ENCODE results near the gene KLC4. TPM values are rescaled to one million over a fixed set of nuclear protein-coding genes. Genes with fewer than 3 reads are reported as not detected.
A peak's percentile ranks its signal among the peaks of the same experiment; 100 is the strongest.

KLC4 gene
- total RNA-seq, 1 experiment from 2014 or later, result 13.8 TPM

GRCh38 chr6:43090559-43090956, 31.1 kb downstream of the KLC4 start:
- H3K4me3 ChIP-seq (ENCODE audit: low read length), result no peak overlapping the region
- no peaks in the 10 kb centered on the region for H3K9me3 ChIP-seq (ENCODE audit: low read length)
- no peaks in the 10 kb centered on the region for H3K79me2 ChIP-seq (ENCODE audit: low read length)
- peaks cover 11% of the 10 kb centered on the region for H3K4me1 ChIP-seq (ENCODE audit: low read length)
- no peak overlapping the region for H3K4me2 ChIP-seq (ENCODE audit: low read depth, low read length, poor library complexity, severe bottlenecking)
- no peaks in the 10 kb centered on the region for H4K20me1 ChIP-seq (ENCODE audit: insufficient read depth, low read depth, low read length)
- H3K9ac ChIP-seq (ENCODE audit: low read length), result no peak overlapping the region
- H3K27ac ChIP-seq (ENCODE audit: low read length), result no peak overlapping the region
- no peaks in the 10 kb centered on the region for H3K36me3 ChIP-seq (ENCODE audit: insufficient read depth, low read length)
- no peaks in the 10 kb centered on the region for H3K27me3 ChIP-seq (ENCODE audit: low read length)
- H2AFZ ChIP-seq (ENCODE audit: low read length), result no peak overlapping the region
- no peaks in the 10 kb centered on the region for H3K9me2 ChIP-seq (replicated peaks; ENCODE audit: insufficient read depth, low read length)
- no peak for DNase-seq

GRCh38 chr6:43091020-43091419, 31.6 kb downstream of the KLC4 start:
- Histone ChIP-seq H3K79me2 (ENCODE audit: low read length) (no peaks in the 10 kb centered on the region), H2AFZ (ENCODE audit: low read length) (no peak overlapping the region), H3K9me2 (replicated peaks; ENCODE audit: insufficient read depth, low read length) (no peaks in the 10 kb centered on the region), H3K9ac (ENCODE audit: low read length) (no peak overlapping the region), H3K4me2 (ENCODE audit: low read depth, low read length, poor library complexity, severe bottlenecking) (no peak overlapping the region), H3K27ac (ENCODE audit: low read length) (no peak overlapping the region), H3K9me3 (ENCODE audit: low read length) (no peaks in the 10 kb centered on the region), H3K4me1 (ENCODE audit: low read length) (peaks cover 11% of the 10 kb centered on the region), H3K36me3 (ENCODE audit: insufficient read depth, low read length) (no peaks in the 10 kb centered on the region), H4K20me1 (ENCODE audit: insufficient read depth, low read depth, low read length) (no peaks in the 10 kb centered on the region), H3K27me3 (ENCODE audit: low read length) (no peaks in the 10 kb centered on the region), H3K4me3 (ENCODE audit: low read length) (no peak overlapping the region)
- DNase-seq, result no peak

- Histone ChIP-seq H3K27ac (ENCODE audit: low read length) (no peak overlapping the region), H3K9me3 (ENCODE audit: low read length) (no peaks in the 10 kb centered on the region), H3K4me3 (ENCODE audit: low read length) (no peak overlapping the region), H3K79me2 (ENCODE audit: low read length) (no peaks in the 10 kb centered on the region), H3K4me2 (ENCODE audit: low read depth, low read length, poor library complexity, severe bottlenecking) (no peak overlapping the region), H3K27me3 (ENCODE audit: low read length) (no peaks in the 10 kb centered on the region), H3K9me2 (replicated peaks; ENCODE audit: insufficient read depth, low read length) (no peaks in the 10 kb centered on the region), H2AFZ (ENCODE audit: low read length) (no peak overlapping the region), H3K36me3 (ENCODE audit: insufficient read depth, low read length) (no peaks in the 10 kb centered on the region), H3K4me1 (ENCODE audit: low read length) (peaks cover 14% of the 10 kb centered on the region), H3K9ac (ENCODE audit: low read length) (no peak overlapping the region), H4K20me1 (ENCODE audit: insufficient read depth, low read depth, low read length) (no peaks in the 10 kb centered on the region)
- DNase-seq, result no peak
These were observed 32.1 kb downstream of the KLC4 start for GRCh38 chr6:43091436-43091991.

- no peak overlapping the region for H2AFZ ChIP-seq (ENCODE audit: low read length)
- no peaks in the 10 kb centered on the region for H3K79me2 ChIP-seq (ENCODE audit: low read length)
These were observed 33.2 kb downstream of the KLC4 start for GRCh38 chr6:43092635-43093034.

GRCh38 chr6:43093436-43094289, 34.2 kb downstream of the KLC4 start:
- H2AFZ ChIP-seq (ENCODE audit: low read length), result no peak overlapping the region
- H3K4me3 ChIP-seq (ENCODE audit: low read length), result no peak overlapping the region
- no peaks in the 10 kb centered on the region for H3K36me3 ChIP-seq (ENCODE audit: insufficient read depth, low read length)
- no peak overlapping the region for H3K27ac ChIP-seq (ENCODE audit: low read length)
- no peaks in the 10 kb centered on the region for H3K9me2 ChIP-seq (replicated peaks; ENCODE audit: insufficient read depth, low read length)
- no peaks in the 10 kb centered on the region for H3K9me3 ChIP-seq (ENCODE audit: low read length)
- H3K27me3 ChIP-seq (ENCODE audit: low read length), result no peaks in the 10 kb centered on the region
- no peak for DNase-seq
- no peaks in the 10 kb centered on the region for H4K20me1 ChIP-seq (ENCODE audit: insufficient read depth, low read depth, low read length)
- H3K4me1 ChIP-seq (ENCODE audit: low read length), result peaks cover 27% of the 10 kb centered on the region
- no peak overlapping the region for H3K9ac ChIP-seq (ENCODE audit: low read length)
- no peak overlapping the region for H3K4me2 ChIP-seq (ENCODE audit: low read depth, low read length, poor library complexity, severe bottlenecking)
- no peaks in the 10 kb centered on the region for H3K79me2 ChIP-seq (ENCODE audit: low read length)

More at GRCh38 chr6:43092635-43093034, 33.2 kb downstream of the KLC4 start:
- Histone ChIP-seq H3K4me1 (ENCODE audit: low read length) (peaks cover 25% of the 10 kb centered on the region), H4K20me1 (ENCODE audit: insufficient read depth, low read depth, low read length) (no peaks in the 10 kb centered on the region), H3K9me3 (ENCODE audit: low read length) (no peaks in the 10 kb centered on the region), H3K27me3 (ENCODE audit: low read length) (no peaks in the 10 kb centered on the region), H3K36me3 (ENCODE audit: insufficient read depth, low read length) (no peaks in the 10 kb centered on the region), H3K4me3 (ENCODE audit: low read length) (no peak overlapping the region), H3K27ac (ENCODE audit: low read length) (no peak overlapping the region), H3K9ac (ENCODE audit: low read length) (no peak overlapping the region), H3K9me2 (replicated peaks; ENCODE audit: insufficient read depth, low read length) (no peaks in the 10 kb centered on the region), H3K4me2 (ENCODE audit: low read depth, low read length, poor library complexity, severe bottlenecking) (no peak overlapping the region)
- DNase-seq, result no peak

- no peaks in the 10 kb centered on the region for H3K9me3 ChIP-seq (ENCODE audit: low read length)
- H4K20me1 ChIP-seq (ENCODE audit: insufficient read depth, low read depth, low read length), result no peaks in the 10 kb centered on the region
- H3K9me2 ChIP-seq (replicated peaks; ENCODE audit: insufficient read depth, low read length), result no peaks in the 10 kb centered on the region
- no peak overlapping the region for H3K4me3 ChIP-seq (ENCODE audit: low read length)
- no peak overlapping the region for H3K27ac ChIP-seq (ENCODE audit: low read length)
- H3K9ac ChIP-seq (ENCODE audit: low read length), result 0 out of 2 replicates have a peak overlapping the region, but pooled peaks have one; percentile 1
- H3K79me2 ChIP-seq (ENCODE audit: low read length), result no peaks in the 10 kb centered on the region
- DNase-seq, result no peak
- peaks cover 27% of the 10 kb centered on the region for H3K4me1 ChIP-seq (ENCODE audit: low read length)
- H2AFZ ChIP-seq (ENCODE audit: low read length), result no peak overlapping the region
- no peaks in the 10 kb centered on the region for H3K27me3 ChIP-seq (ENCODE audit: low read length)
- no peaks in the 10 kb centered on the region for H3K36me3 ChIP-seq (ENCODE audit: insufficient read depth, low read length)
- H3K4me2 ChIP-seq (ENCODE audit: low read depth, low read length, poor library complexity, severe bottlenecking), result no peak overlapping the region
These were observed 36.5 kb downstream of the KLC4 start for GRCh38 chr6:43095939-43096338.

- H3K9ac ChIP-seq (ENCODE audit: low read length), result peak overlapping the region; percentile 1; the same call in 1 of the 2 replicates
- H3K36me3 ChIP-seq (ENCODE audit: insufficient read depth, low read length), result no peaks in the 10 kb centered on the region
- no peaks in the 10 kb centered on the region for H3K9me3 ChIP-seq (ENCODE audit: low read length)
- no peaks in the 10 kb centered on the region for H4K20me1 ChIP-seq (ENCODE audit: insufficient read depth, low read depth, low read length)
- DNase-seq, result no peak
- H3K9me2 ChIP-seq (replicated peaks; ENCODE audit: insufficient read depth, low read length), result no peaks in the 10 kb centered on the region
- H3K4me2 ChIP-seq (ENCODE audit: low read depth, low read length, poor library complexity, severe bottlenecking), result peak overlapping the region; percentile 33
- H3K79me2 ChIP-seq (ENCODE audit: low read length), result no peaks in the 10 kb centered on the region
- H3K4me1 ChIP-seq (ENCODE audit: low read length), result peaks cover 27% of the 10 kb centered on the region
- no peak overlapping the region for H3K4me3 ChIP-seq (ENCODE audit: low read length)
- H2AFZ ChIP-seq (ENCODE audit: low read length), result peak overlapping the region; percentile 13; the same call in 1 of the 2 replicates
- H3K27me3 ChIP-seq (ENCODE audit: low read length), result no peaks in the 10 kb centered on the region
- no peak overlapping the region for H3K27ac ChIP-seq (ENCODE audit: low read length)
These were observed 37.1 kb downstream of the KLC4 start for GRCh38 chr6:43096451-43097097.

GRCh38 chr6:43097098-43097489, 37.7 kb downstream of the KLC4 start:
- no peak overlapping the region for H3K27ac ChIP-seq (ENCODE audit: low read length)
- no peak for DNase-seq
- peak overlapping the region; percentile 1; the same call in 1 of the 2 replicates for H3K9ac ChIP-seq (ENCODE audit: low read length)
- no peaks in the 10 kb centered on the region for H3K9me3 ChIP-seq (ENCODE audit: low read length)
- no peaks in the 10 kb centered on the region for H4K20me1 ChIP-seq (ENCODE audit: insufficient read depth, low read depth, low read length)
- peak overlapping the region; percentile 33 for H3K4me2 ChIP-seq (ENCODE audit: low read depth, low read length, poor library complexity, severe bottlenecking)
- no peak overlapping the region for H3K4me3 ChIP-seq (ENCODE audit: low read length)
- H3K36me3 ChIP-seq (ENCODE audit: insufficient read depth, low read length), result no peaks in the 10 kb centered on the region
- H3K4me1 ChIP-seq (ENCODE audit: low read length), result peaks cover 27% of the 10 kb centered on the region
- no peaks in the 10 kb centered on the region for H3K79me2 ChIP-seq (ENCODE audit: low read length)
- no peaks in the 10 kb centered on the region for H3K9me2 ChIP-seq (replicated peaks; ENCODE audit: insufficient read depth, low read length)
- H3K27me3 ChIP-seq (ENCODE audit: low read length), result no peaks in the 10 kb centered on the region
- H2AFZ ChIP-seq (ENCODE audit: low read length), result peak overlapping the region; percentile 13; the same call in 1 of the 2 replicates
